Measurements from ENCODE around the gene PLK1. TPM values are rescaled to one million over a fixed set of nuclear protein-coding genes. Genes with fewer than 3 reads are reported as not detected.

PLK1 gene
- total and polyA plus RNA-seq, 2 of the 13 experiments (the other 11 are each of a cell fraction or from before 2014, with no cell fraction given), result 71.5 to 76.3 TPM

GRCh38 chr16:23678430-23679273 is at the start of gene PLK1 (continued):
- TF ChIP-seq MNT (IDR thresholded peaks at IDR 0.05), result peak; percentile 90
- no peak for TF ChIP-seq HOXD1 (CRISPR knock-in tag; IDR thresholded peaks at IDR 0.05)
- peak; percentile 60; the same call in 1 of the 2 replicates for TF ChIP-seq ZNF296 (CRISPR knock-in tag; conservative IDR thresholded peaks at IDR 0.05)
- no peak for TF ChIP-seq IRF9 (CRISPR knock-in tag; IDR thresholded peaks at IDR 0.05; ENCODE audit: borderline replicate concordance)
- TF ChIP-seq NFIC (IDR thresholded peaks at IDR 0.05; ENCODE audit: low read length), result peak; percentile 23; the same call in 1 of the 2 replicates
- peak; percentile 89 for TF ChIP-seq TAF1 (CRISPR knock-in tag; IDR thresholded peaks at IDR 0.05)
- TF ChIP-seq FUBP1 (CRISPR knock-in tag; IDR thresholded peaks at IDR 0.05; ENCODE audit: borderline replicate concordance), result no peak
- peak; percentile 57 for TF ChIP-seq BCL3 (CRISPR knock-in tag; IDR thresholded peaks at IDR 0.05)
- TF ChIP-seq MAF1 (CRISPR knock-in tag; IDR thresholded peaks at IDR 0.05; ENCODE audit: borderline replicate concordance), result no peak; the same call in 1 of the 2 replicates
- TF ChIP-seq NCOR1 (IDR thresholded peaks at IDR 0.05; ENCODE audit: borderline replicate concordance, low read length), result peak; percentile 85
- TF ChIP-seq SETDB1 (CRISPR knock-in tag; IDR thresholded peaks at IDR 0.05; ENCODE audit: borderline replicate concordance), result no peak
- TF ChIP-seq SP2 (CRISPR knock-in tag; IDR thresholded peaks at IDR 0.05), result peak; percentile 48; the same call in 1 of the 2 replicates
- TF ChIP-seq PHF20 (CRISPR knock-in tag; IDR thresholded peaks at IDR 0.05), result no peak
- TF ChIP-seq ZNF878 (CRISPR knock-in tag; IDR thresholded peaks at IDR 0.05), result peak; percentile 100
- peak; percentile 97 for TF ChIP-seq HDAC2 (CRISPR knock-in tag; IDR thresholded peaks at IDR 0.05)
- peak; percentile 56; the same call in 1 of the 2 replicates for TF ChIP-seq ZNF776 (CRISPR knock-in tag; IDR thresholded peaks at IDR 0.05)
- TF ChIP-seq THAP11 (CRISPR knock-in tag; IDR thresholded peaks at IDR 0.05), result peak; percentile 78; the same call in 1 of the 2 replicates
- peak; percentile 91; the same call in 1 of the 2 replicates for TF ChIP-seq DNMT3B (CRISPR knock-in tag; conservative IDR thresholded peaks at IDR 0.05)
- TF ChIP-seq ZNF292 (CRISPR knock-in tag; IDR thresholded peaks at IDR 0.05; ENCODE audit: borderline replicate concordance, low read depth), result peak; percentile 79
- TF ChIP-seq KLF15 (CRISPR knock-in tag; IDR thresholded peaks at IDR 0.05; ENCODE audit: borderline replicate concordance), result no peak; the same call in 1 of the 2 replicates
- 0 out of 2 replicates have a peak, but pooled peaks have one; percentile 44 for TF ChIP-seq ZFP1 (CRISPR knock-in tag; IDR thresholded peaks at IDR 0.05)
- no peak for TF ChIP-seq ZNF790 (CRISPR knock-in tag; IDR thresholded peaks at IDR 0.05; ENCODE audit: borderline replicate concordance)
- TF ChIP-seq ZNF780A (CRISPR knock-in tag; IDR thresholded peaks at IDR 0.05), result peak; percentile 100
- peak; percentile 75; the same call in 1 of the 2 replicates for TF ChIP-seq ZNF556 (CRISPR knock-in tag; IDR thresholded peaks at IDR 0.05; ENCODE audit: borderline replicate concordance)
- TF ChIP-seq RFX5 (IDR thresholded peaks at IDR 0.05; ENCODE audit: low read depth, low read length), result no peak

Measured in HepG2 (cell line).